ENCODE measurements around the gene SPATA33. TPM values are rescaled to one million over a fixed set of nuclear protein-coding genes. Genes with fewer than 3 reads are reported as not detected.

Gene SPATA33
- total RNA-seq, 2 experiments from 2014 or later = 6.3 to 7.1 TPM

GRCh38 chr16:89709166-89709565 is 51.5 kb downstream of the SPATA33 start:
- no peak overlapping the region for H3K4me3 Mint-ChIP-seq
- ATAC-seq = no peak
- peaks cover 5% of the 10 kb centered on the region for H3K4me1 Mint-ChIP-seq (ENCODE audit: low read depth)
- no peak for DNase-seq
- TF ChIP-seq, protein P1, sequence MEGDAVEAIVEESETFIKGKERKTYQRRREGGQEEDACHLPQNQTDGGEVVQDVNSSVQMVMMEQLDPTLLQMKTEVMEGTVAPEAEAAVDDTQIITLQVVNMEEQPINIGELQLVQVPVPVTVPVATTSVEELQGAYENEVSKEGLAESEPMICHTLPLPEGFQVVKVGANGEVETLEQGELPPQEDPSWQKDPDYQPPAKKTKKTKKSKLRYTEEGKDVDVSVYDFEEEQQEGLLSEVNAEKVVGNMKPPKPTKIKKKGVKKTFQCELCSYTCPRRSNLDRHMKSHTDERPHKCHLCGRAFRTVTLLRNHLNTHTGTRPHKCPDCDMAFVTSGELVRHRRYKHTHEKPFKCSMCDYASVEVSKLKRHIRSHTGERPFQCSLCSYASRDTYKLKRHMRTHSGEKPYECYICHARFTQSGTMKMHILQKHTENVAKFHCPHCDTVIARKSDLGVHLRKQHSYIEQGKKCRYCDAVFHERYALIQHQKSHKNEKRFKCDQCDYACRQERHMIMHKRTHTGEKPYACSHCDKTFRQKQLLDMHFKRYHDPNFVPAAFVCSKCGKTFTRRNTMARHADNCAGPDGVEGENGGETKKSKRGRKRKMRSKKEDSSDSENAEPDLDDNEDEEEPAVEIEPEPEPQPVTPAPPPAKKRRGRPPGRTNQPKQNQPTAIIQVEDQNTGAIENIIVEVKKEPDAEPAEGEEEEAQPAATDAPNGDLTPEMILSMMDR (IDR thresholded peaks at IDR 0.05) = no peak
- peaks cover 8% of the 10 kb centered on the region for H3K36me3 Mint-ChIP-seq (ENCODE audit: low read depth)
- H3K27me3 Mint-ChIP-seq = no peaks in the 10 kb centered on the region
- H3K9me3 Mint-ChIP-seq = no peaks in the 10 kb centered on the region
- intact Hi-C loops (cut with micrococcal nuclease) = loop anchor here (10.0 kb wide), 1 partner anchor 86 kb away; no protein-coding TSS in a partner anchor
- ChIA-PET CTCF (interaction anchor here (2.0 to 3.8 kb wide), 2 partner anchors 9 to 152 kb away, joined by 12 to 28 read pairs; partner anchors contain the start of gene SPATA2L), POLR2A (interaction anchor here (1.2 to 1.3 kb wide), 2 partner anchors 9 to 15 kb away, joined by 4 to 5 read pairs; no protein-coding TSS in a partner anchor)
- H3K27ac Mint-ChIP-seq = no peak overlapping the region

DNA sequence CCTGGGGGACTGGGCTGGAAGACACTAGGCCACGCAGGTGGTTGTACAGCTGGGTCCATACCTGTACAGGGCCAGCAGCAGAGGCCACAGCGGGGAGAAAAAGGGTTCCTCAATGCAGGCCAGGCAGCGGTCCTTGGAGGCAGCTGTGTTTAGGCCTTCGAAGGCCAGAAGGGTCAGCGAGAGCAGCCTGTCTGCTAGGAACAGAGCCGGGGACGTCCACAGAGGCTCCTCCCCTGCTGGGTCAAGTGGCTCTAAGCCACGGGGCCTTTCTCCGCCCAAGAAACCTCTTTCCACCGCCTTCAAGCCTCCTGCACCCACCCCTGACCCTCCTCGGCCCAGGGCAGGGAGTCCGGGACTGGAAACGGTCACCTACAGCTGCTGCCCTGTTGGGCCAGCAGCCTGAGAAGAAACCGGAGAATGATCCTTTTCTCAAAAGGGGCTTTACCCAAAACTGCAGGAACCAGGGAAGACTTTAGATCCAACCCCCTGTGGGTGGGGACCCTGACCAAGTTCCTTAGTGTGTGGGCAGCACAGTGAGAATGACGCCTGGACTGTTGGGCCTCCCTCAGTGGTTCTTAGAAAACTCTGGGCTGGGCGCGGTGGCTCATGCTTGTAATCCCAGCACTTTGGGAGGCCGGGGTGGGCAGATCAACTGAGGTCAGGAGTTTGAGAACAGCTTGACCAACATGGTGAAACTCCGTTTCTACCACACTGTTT is 52.2 kb downstream of the SPATA33 start:
- H3K27me3 Mint-ChIP-seq = no peaks in the 10 kb centered on the region
- no peaks in the 10 kb centered on the region for H3K9me3 Mint-ChIP-seq
- H3K4me1 Mint-ChIP-seq (ENCODE audit: low read depth) = peaks cover 8% of the 10 kb centered on the region
- no peak for ATAC-seq
- CTCF ChIA-PET = interaction anchor here (0.9 to 3.8 kb wide), 4 partner anchors 10 to 151 kb away, joined by 3 to 28 read pairs (median 4); partner anchors contain the start of gene SPATA2L
- DNase-seq = no peak
- no peak overlapping the region for H3K27ac Mint-ChIP-seq
- H3K36me3 Mint-ChIP-seq (ENCODE audit: low read depth) = peaks cover 15% of the 10 kb centered on the region
- TF ChIP-seq, protein P1 (IDR thresholded peaks at IDR 0.05) = no peak
- intact Hi-C loops (cut with micrococcal nuclease) = loop anchor here (10.0 kb wide), 1 partner anchor 85 kb away; no protein-coding TSS in a partner anchor
- H3K4me3 Mint-ChIP-seq = peak overlapping the region; percentile 21
- POLR2A ChIA-PET = interaction anchor here (1.1 to 1.4 kb wide), 5 partner anchors 9 to 80 kb away, joined by 3 to 7 read pairs (median 5); partner anchors contain the start of genes SPATA2L and VPS9D1

DNA sequence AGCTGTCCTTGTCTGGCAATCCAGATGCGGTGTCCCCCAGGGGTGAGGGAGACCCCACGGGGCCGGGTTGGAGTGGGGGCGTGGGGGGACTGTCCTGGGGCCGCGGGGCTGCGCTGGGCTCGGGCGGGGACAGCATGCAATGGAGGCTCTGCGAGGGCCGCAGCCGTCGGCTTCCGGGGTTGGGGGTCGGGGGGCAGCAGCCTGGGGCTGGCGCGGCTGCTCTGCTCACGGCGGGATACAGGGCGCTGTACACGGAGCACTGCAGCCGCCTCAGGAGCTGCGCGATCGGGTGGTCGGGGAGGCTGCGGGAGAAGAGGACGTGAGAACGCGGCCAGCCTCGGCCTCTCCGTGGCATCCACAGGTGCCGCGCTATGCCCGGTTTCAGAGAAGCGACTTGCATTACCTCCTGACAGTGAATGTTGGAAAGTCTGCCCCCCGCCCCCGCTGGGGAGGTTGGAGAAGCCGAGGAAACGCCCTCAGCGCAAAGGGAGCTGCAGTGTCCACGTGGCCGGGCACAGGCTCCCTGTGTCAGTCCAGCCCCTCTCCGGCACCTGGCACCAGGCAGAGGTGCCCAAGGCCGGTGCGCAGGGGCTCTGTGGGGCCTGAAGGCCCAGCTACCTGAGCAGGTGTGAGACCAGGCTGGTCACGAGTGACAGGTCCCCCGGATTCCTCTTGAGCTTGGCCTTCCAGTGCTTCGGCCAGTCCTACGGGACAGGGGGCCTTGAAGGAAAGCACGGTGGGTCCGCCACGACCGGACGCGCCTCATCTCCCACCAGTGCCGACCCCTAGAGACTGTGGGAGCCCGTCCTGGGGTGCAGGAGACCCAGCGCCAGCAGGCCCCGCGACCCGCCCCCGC is 53.3 kb downstream of the SPATA33 start:
- TF ChIP-seq, protein P1 (IDR thresholded peaks at IDR 0.05) = no peak
- CTCF ChIA-PET = interaction anchor here (0.9 to 3.8 kb wide), 4 partner anchors 11 to 150 kb away, joined by 3 to 28 read pairs (median 4); partner anchors contain the start of gene SPATA2L
- peak; percentile 3 for ATAC-seq

GRCh38 chr16:89711601-89712273 is 54.1 kb downstream of the SPATA33 start:
- POLR2A ChIA-PET = interaction anchor here (1.1 to 2.2 kb wide), 6 partner anchors 10 to 199 kb away, joined by 3 to 6 read pairs (median 4); partner anchors contain the start of gene SPATA2L
- Mint-ChIP-seq H3K4me3 (peak overlapping the region; percentile 78), H3K27me3 (no peaks in the 10 kb centered on the region), H3K4me1 (ENCODE audit: low read depth) (peaks cover 6% of the 10 kb centered on the region), H3K36me3 (ENCODE audit: low read depth) (peaks cover 22% of the 10 kb centered on the region), H3K9me3 (no peaks in the 10 kb centered on the region), H3K27ac (peak overlapping the region; percentile 57)
- CTCF ChIA-PET = interaction anchor here (1.2 to 3.8 kb wide), 2 partner anchors 12 kb away, joined by 4 to 28 read pairs; partner anchors contain the start of gene SPATA2L
- DNase-seq (peak; percentile 81), ATAC-seq (peak; percentile 92)
- intact Hi-C loops (cut with micrococcal nuclease) = no loop called here
- TF ChIP-seq, protein P1 (IDR thresholded peaks at IDR 0.05) = no peak

More for the DNA sequence above, 53.3 kb downstream of the SPATA33 start:
- POLR2A ChIA-PET = interaction anchor here (0.6 to 1.4 kb wide), 6 partner anchors 9 to 200 kb away, joined by 3 to 7 read pairs (median 4); partner anchors contain the start of genes SPATA2L and VPS9D1
- no peak overlapping the region for H3K4me3 Mint-ChIP-seq
- H3K27me3 Mint-ChIP-seq = no peaks in the 10 kb centered on the region
- H3K36me3 Mint-ChIP-seq (ENCODE audit: low read depth) = peaks cover 17% of the 10 kb centered on the region
- no peak overlapping the region for H3K27ac Mint-ChIP-seq
- intact Hi-C loops (cut with micrococcal nuclease) = no loop called here
- H3K4me1 Mint-ChIP-seq (ENCODE audit: low read depth) = peaks cover 9% of the 10 kb centered on the region
- DNase-seq = no peak
- H3K9me3 Mint-ChIP-seq = no peaks in the 10 kb centered on the region

All from activated CD8-positive, alpha-beta T cell treated with anti-CD3 and anti-CD28 coated beads for 36 hours (primary cell).